HG02759 (cell line): ENCODE results near the gene CMSS1.
"Not testable (repeated sequence)": the region's sequence is repeated elsewhere in the genome, so short reads cannot be mapped to it uniquely, and the experiment has no call there.

Experiments used
- ATAC-seq: cut with Tn5 transposase; IDR thresholded peaks from one replicate; pipeline ENCODE4 v1.9.1; 2021; ENCODE audit warnings: mild to moderate bottlenecking, moderate library complexity; ENCODE audit not compliant: unreplicated experiment

Gene CMSS1

GRCh38 chr3:100043271-100043670 lies 225.6 kb downstream of the CMSS1 start:
- ATAC-seq: no peak

GRCh38 chr3:100044369-100044768 lies 226.7 kb downstream of the CMSS1 start:
- ATAC-seq: peak; percentile 73

GRCh38 chr3:100045696-100046095 lies 228.0 kb downstream of the CMSS1 start:
- no peak for ATAC-seq

- ATAC-seq: no peak
Measured at GRCh38 chr3:100046986-100047385, 229.3 kb downstream of the CMSS1 start.

GRCh38 chr3:100047455-100048141 lies 229.9 kb downstream of the CMSS1 start:
- ATAC-seq: peak; percentile 80

GRCh38 chr3:100048248-100048647 lies 230.6 kb downstream of the CMSS1 start:
- no peak for ATAC-seq

GRCh38 chr3:100051513-100051912 lies 233.9 kb downstream of the CMSS1 start:
- ATAC-seq: not testable (repeated sequence)

GRCh38 chr3:100053951-100054620 lies 236.4 kb downstream of the CMSS1 start:
- ATAC-seq: no peak

- ATAC-seq: no peak
Measured at GRCh38 chr3:100057716-100058575, 240.3 kb downstream of the CMSS1 start.

- ATAC-seq: no peak
Measured at GRCh38 chr3:100059472-100059871, 241.8 kb downstream of the CMSS1 start.

- peak; percentile 77 for ATAC-seq
Measured at GRCh38 chr3:100060685-100061484, 243.2 kb downstream of the CMSS1 start.

GRCh38 chr3:100062665-100063064 lies 245.0 kb downstream of the CMSS1 start:
- ATAC-seq: no peak

- ATAC-seq: no peak
Measured at GRCh38 chr3:100063929-100064461, 246.3 kb downstream of the CMSS1 start.

GRCh38 chr3:100067589-100067988 lies 249.9 kb downstream of the CMSS1 start:
- peak; percentile 32 for ATAC-seq

GRCh38 chr3:100068826-100069225 lies 251.2 kb downstream of the CMSS1 start:
- ATAC-seq: peak; percentile 72

GRCh38 chr3:100069472-100069871 lies 251.8 kb downstream of the CMSS1 start:
- no peak for ATAC-seq

- ATAC-seq: peak; percentile 58
Measured at GRCh38 chr3:100072326-100073048, 254.8 kb downstream of the CMSS1 start.

- no peak for ATAC-seq
Measured at GRCh38 chr3:100073049-100073713, 255.5 kb downstream of the CMSS1 start.

- peak; percentile 43 for ATAC-seq
Measured at GRCh38 chr3:100073714-100074307, 256.1 kb downstream of the CMSS1 start.
